A549 (cell line): ENCODE results near the gene TULP1. TPM values are rescaled to one million over a fixed set of nuclear protein-coding genes. Genes with fewer than 3 reads are reported as not detected.

ENCODE experiments used
- ATAC-seq, 2 experiments: fragments of 200-7000 bp in 1 of 2; fragments of >200 bp in 1 of 2; cut with Nextera tagmentation in 1 of 2; cut with Tn5 transposase in 1 of 2; 3 replicates each; pipeline versions ENCODE4 v1.8.0 to v1.9.1; 2018 to 2020; ENCODE audit warnings: mild to moderate bottlenecking in 1 of 2, moderate library complexity in 1 of 2
- CTCF ChIA-PET: fragments of 300-600 bp; sonication (Branson Sonifier 250); formaldehyde crosslinking; extraction: SDS; loops from one replicate; lab custom pipeline; 2021; ENCODE audit warnings: antibody characterized with exemption, inconsistent platforms; lab: Yijun Ruan, JAX
- POLR2A ChIA-PET: fragments of 350-600 bp; formaldehyde crosslinking; extraction: SDS; loops from one replicate; lab custom pipeline; 2021; ENCODE audit warnings: antibody characterized with exemption, inconsistent platforms; lab: Yijun Ruan, JAX
- DNase-seq, 2 experiments: peaks; one replicate each; pipeline versions ENCODE4 v3.0.0 to v3.0.0-alpha.2; 2011 to 2016; ENCODE audit warnings: low read depth in 1 of 2, low spot score in 1 of 2
- FAIRE-seq: peaks from 2 replicates; lab custom pipeline; 2011; peaks lifted over from hg19 to GRCh38; lab: Jason Lieb, UNC
- H3K27ac ChIP-seq, 2 experiments: fragments of >200 bp; sonication (Bioruptor Twin); formaldehyde crosslinking; 3 replicates each; pipeline ENCODE4 v1.5.1; 2016 to 2017
- H3K4me1 ChIP-seq: fragments of >200 bp; sonication (Bioruptor Twin); formaldehyde crosslinking; 3 replicates; pipeline ENCODE4 v1.6.1; 2016
- H3K4me2 ChIP-seq: fragments of >200 bp; sonication (Bioruptor Twin); formaldehyde crosslinking; 3 replicates; pipeline ENCODE4 v1.6.1; 2016
- H3K4me3 ChIP-seq: fragments of >200 bp; sonication (Bioruptor Twin); formaldehyde crosslinking; 3 replicates; pipeline ENCODE4 v1.5.1; 2016
- H3K9me3 ChIP-seq: fragments of >200 bp; sonication (Bioruptor Twin); formaldehyde crosslinking; 3 replicates; pipeline ENCODE4 v1.6.1; 2016
- ATOH8 ChIP-seq: fragments of 250-450 bp; sonication (Bioruptor Pico); IDR thresholded peaks from 2 replicates; pipeline ENCODE4 v1.5.0; 2020; ENCODE audit warnings: low read depth, mild to moderate bottlenecking, moderate library complexity
- BHLHE40 ChIP-seq: IDR thresholded peaks from 2 replicates; pipeline ENCODE4 v1.6.1; 2012; ENCODE audit warnings: low read depth, low read length, inconsistent platforms
- CHD2 ChIP-seq: fragments of 150-350 bp; IDR thresholded peaks from 2 replicates; pipeline ENCODE4 v1.6.1; 2014; ENCODE audit warnings: low read length; ENCODE audit not compliant: partially characterized antibody
- E2F6 ChIP-seq: IDR thresholded peaks from 2 replicates; pipeline ENCODE4 v1.6.1; 2012; ENCODE audit warnings: low read depth, borderline replicate concordance
- EP300 ChIP-seq, 2 experiments: fragments of >200 bp; sonication (Bioruptor Twin); formaldehyde crosslinking; IDR thresholded peaks; 2 replicates in 1 of 2; 3 replicates in 1 of 2; pipeline ENCODE4 v1.6.1; 2016 to 2017
- FOSB ChIP-seq: fragments of 250-450 bp; sonication (Bioruptor Pico); IDR thresholded peaks from 2 replicates; pipeline ENCODE4 v1.5.0; 2020; ENCODE audit warnings: mild to moderate bottlenecking, moderate library complexity
- FOSL2 ChIP-seq, 2 experiments: fragments of 450-650 bp in 1 of 2; fragments of >200 bp in 1 of 2; sonication (Bioruptor Twin) in 1 of 2; formaldehyde crosslinking; IDR thresholded peaks; 2 replicates each; pipeline versions ENCODE4 v1.5.0 to v1.6.1; 2016 to 2020; ENCODE audit warnings: mild to moderate bottlenecking in 1 of 2, moderate library complexity in 1 of 2
- GATA3 ChIP-seq: IDR thresholded peaks from 2 replicates; pipeline ENCODE4 v1.6.1; 2012; ENCODE audit warnings: borderline replicate concordance
- HDAC2 ChIP-seq: fragments of 200-600 bp; sonication (generic); IDR thresholded peaks from 2 replicates; pipeline ENCODE4 v1.6.1; 2016
- HOXA7 ChIP-seq: fragments of 250-450 bp; sonication (Bioruptor Pico); IDR thresholded peaks from 2 replicates; pipeline ENCODE4 v1.5.0; 2020; ENCODE audit warnings: mild to moderate bottlenecking, moderate library complexity
- HOXB13 ChIP-seq: fragments of 250-450 bp; sonication (Bioruptor Pico); IDR thresholded peaks from 2 replicates; pipeline ENCODE4 v1.5.0; 2020; ENCODE audit warnings: low read depth, mild to moderate bottlenecking, moderate library complexity
- KDM1A ChIP-seq: fragments of 200-600 bp; sonication (generic); IDR thresholded peaks from 2 replicates; pipeline ENCODE4 v1.6.1; 2016; ENCODE audit warnings: low read depth, mild to moderate bottlenecking
- KDM5A ChIP-seq: fragments of 200-600 bp; sonication (generic); IDR thresholded peaks from 2 replicates; pipeline ENCODE4 v1.6.1; 2016; ENCODE audit warnings: antibody characterized with exemption, mild to moderate bottlenecking
- MAFK ChIP-seq: fragments of 450-650 bp; IDR thresholded peaks from 2 replicates; pipeline ENCODE4 v1.6.1; 2014; ENCODE audit not compliant: partially characterized antibody
- MAZ ChIP-seq: fragments of 150-350 bp; IDR thresholded peaks from 2 replicates; pipeline ENCODE4 v1.6.1; 2014; ENCODE audit warnings: antibody characterized with exemption, low read depth, low read length, borderline replicate concordance
- NFE2L2 ChIP-seq: fragments of 150-350 bp; conservative IDR thresholded peaks from 2 replicates; pipeline ENCODE4 v1.6.1; 2014; ENCODE audit warnings: low read length
- NR3C1 ChIP-seq: fragments of >200 bp; sonication (Bioruptor Twin); formaldehyde crosslinking; IDR thresholded peaks from 3 replicates; pipeline ENCODE4 v1.6.1; 2017
- POLR2A ChIP-seq: IDR thresholded peaks from 2 replicates; pipeline ENCODE4 v1.6.1; 2012; ENCODE audit warnings: mild to moderate bottlenecking, low read length
- RAD21 ChIP-seq, 2 experiments: fragments of >200 bp in 1 of 2; sonication (Bioruptor Twin) in 1 of 2; formaldehyde crosslinking in 1 of 2; IDR thresholded peaks in 1 of 2; conservative IDR thresholded peaks in 1 of 2; 2 replicates in 1 of 2; 3 replicates in 1 of 2; pipeline ENCODE4 v1.6.1; 2012 to 2018; ENCODE audit warnings: inconsistent platforms in 1 of 2
- RARB ChIP-seq: fragments of 250-450 bp; sonication (Bioruptor Pico); IDR thresholded peaks from 2 replicates; pipeline ENCODE4 v1.8.0; 2021; ENCODE audit warnings: mild to moderate bottlenecking, moderate library complexity
- RFX5 ChIP-seq: fragments of 450-650 bp; IDR thresholded peaks from 2 replicates; pipeline ENCODE4 v1.7.1; 2014; ENCODE audit warnings: antibody characterized with exemption, mild to moderate bottlenecking, moderate library complexity
- TP53 ChIP-seq: fragments of 250-450 bp; sonication (Bioruptor Pico); IDR thresholded peaks from 2 replicates; pipeline ENCODE4 v1.5.0; 2021; ENCODE audit warnings: mild to moderate bottlenecking, moderate library complexity
- ZFP36 ChIP-seq: fragments of 450-650 bp; IDR thresholded peaks from 2 replicates; pipeline ENCODE4 v1.6.1; 2014; ENCODE audit warnings: borderline replicate concordance; ENCODE audit not compliant: partially characterized antibody
- ZNF302 ChIP-seq: fragments of 250-450 bp; sonication (Bioruptor Pico); IDR thresholded peaks from 2 replicates; pipeline ENCODE4 v1.9.0; 2021; ENCODE audit warnings: inconsistent platforms, mild to moderate bottlenecking, moderate library complexity
- ZSCAN20 ChIP-seq: fragments of 250-450 bp; sonication (Bioruptor Pico); IDR thresholded peaks from 2 replicates; pipeline ENCODE4 v1.8.0; 2022; ENCODE audit warnings: mild to moderate bottlenecking, moderate library complexity
- WGBS: methylation state at CpG from one replicate; pipeline ENCODE4 v1.1.6; 2017; ENCODE audit errors: missing lambda C conversion rate; 5-methylcytosine and 5-hydroxymethylcytosine counted together
- polyA plus RNA-seq, 4 experiments: library from polyadenylated mRNA; depleted of rRNA in 3 of 4; stranded (reverse); fragments of >200 nt; fragmentation: RNase III in 1 of 4; extraction: RNeasy Plus Mini Kit Qiagen cat#74134 plus additional on column Dnase treatment in 1 of 4; gene quantifications; 2 replicates in 3 of 4; 3 replicates in 1 of 4; pipeline ENCODE4 v1.2.3, GENCODE V29; 2011 to 2017
- TF ChIP-seq, protein P1 (sequence below): IDR thresholded peaks from 2 replicates; pipeline ENCODE4 v1.6.1; 2012
- TF ChIP-seq, protein P2 (sequence below): IDR thresholded peaks from 2 replicates; pipeline ENCODE4 v1.6.1; 2012
- TF ChIP-seq, protein P3 (sequence below): fragments of 150-350 bp; IDR thresholded peaks from 2 replicates; pipeline ENCODE4 v1.6.1; 2014; ENCODE audit warnings: low read depth, mild to moderate bottlenecking, low read length

TULP1 gene
- polyA plus RNA-seq, 2 of the 4 experiments (the other 2 are of a cell fraction) = not detected

GRCh38 chr6:35465646-35466045, 47.0 kb downstream of the TULP1 start:
- DNase-seq (no peak), ATAC-seq (no peak), FAIRE-seq (no peak)
- ChIA-PET POLR2A (no interaction called here), CTCF (interaction anchor here (0.9 to 5.3 kb wide), 6 partner anchors 10 to 271 kb away, joined by 3 to 48 read pairs (median 8); partner anchors contain the start of genes ARMC12, FANCE and PPARD)
- Histone ChIP-seq H3K4me3 (no peak overlapping the region), H3K27ac (no peak overlapping the region), H3K4me1 (peaks cover 12% of the 10 kb centered on the region), H3K9me3 (no peaks in the 10 kb centered on the region), H3K4me2 (no peak overlapping the region)
- WGBS = 93% methylated on average over 1 of the region's 1 CpG
- TF ChIP-seq, protein P1, sequence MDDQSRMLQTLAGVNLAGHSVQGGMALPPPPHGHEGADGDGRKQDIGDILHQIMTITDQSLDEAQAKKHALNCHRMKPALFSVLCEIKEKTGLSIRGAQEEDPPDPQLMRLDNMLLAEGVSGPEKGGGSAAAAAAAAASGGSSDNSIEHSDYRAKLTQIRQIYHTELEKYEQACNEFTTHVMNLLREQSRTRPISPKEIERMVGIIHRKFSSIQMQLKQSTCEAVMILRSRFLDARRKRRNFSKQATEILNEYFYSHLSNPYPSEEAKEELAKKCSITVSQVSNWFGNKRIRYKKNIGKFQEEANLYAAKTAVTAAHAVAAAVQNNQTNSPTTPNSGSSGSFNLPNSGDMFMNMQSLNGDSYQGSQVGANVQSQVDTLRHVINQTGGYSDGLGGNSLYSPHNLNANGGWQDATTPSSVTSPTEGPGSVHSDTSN = no peak
- no peak for TF ChIP-seq HOXA7 (CRISPR knock-in tag)
- TF ChIP-seq, all 56 proteins: peak for 0

GRCh38 chr6:35463292-35463691, 49.4 kb downstream of the TULP1 start:
- DNase-seq (no peak), FAIRE-seq (no peak), ATAC-seq (no peak)
- WGBS = 90% methylated on average over 4 of the region's 4 CpGs
- Histone ChIP-seq H3K4me2 (no peak overlapping the region), H3K4me3 (no peak overlapping the region), H3K9me3 (no peaks in the 10 kb centered on the region), H3K27ac (no peak overlapping the region), H3K4me1 (peaks cover 4% of the 10 kb centered on the region; the same call in 2 of the 3 replicates)
- POLR2A ChIA-PET = interaction anchor here (0.6 kb wide), 1 partner anchor 117 kb away, joined by 3 read pairs; no protein-coding TSS in a partner anchor
- CTCF ChIA-PET = interaction anchor here (1.4 to 1.5 kb wide), 2 partner anchors 10 to 14 kb away, joined by 3 to 4 read pairs; no protein-coding TSS in a partner anchor
- TF ChIP-seq KDM5A (no peak), NR3C1 (no peak), RARB (CRISPR knock-in tag) (no peak), CHD2 (no peak)

- no peaks in the 10 kb centered on the region for H3K9me3 ChIP-seq
- DNase-seq = no peak
- H3K4me2 ChIP-seq = no peak overlapping the region
- no peak overlapping the region for H3K27ac ChIP-seq
- no peak overlapping the region for H3K4me3 ChIP-seq
- TF ChIP-seq HDAC2 = no peak
- no peak for TF ChIP-seq GATA3
- TF ChIP-seq ZFP36 = no peak
- no peak for TF ChIP-seq ZNF302 (CRISPR knock-in tag)
- TF ChIP-seq NR3C1 = no peak
- no peak for TF ChIP-seq RARB (CRISPR knock-in tag)
- TF ChIP-seq, protein P2, sequence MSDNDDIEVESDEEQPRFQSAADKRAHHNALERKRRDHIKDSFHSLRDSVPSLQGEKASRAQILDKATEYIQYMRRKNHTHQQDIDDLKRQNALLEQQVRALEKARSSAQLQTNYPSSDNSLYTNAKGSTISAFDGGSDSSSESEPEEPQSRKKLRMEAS = no peak
- TF ChIP-seq, protein P3, sequence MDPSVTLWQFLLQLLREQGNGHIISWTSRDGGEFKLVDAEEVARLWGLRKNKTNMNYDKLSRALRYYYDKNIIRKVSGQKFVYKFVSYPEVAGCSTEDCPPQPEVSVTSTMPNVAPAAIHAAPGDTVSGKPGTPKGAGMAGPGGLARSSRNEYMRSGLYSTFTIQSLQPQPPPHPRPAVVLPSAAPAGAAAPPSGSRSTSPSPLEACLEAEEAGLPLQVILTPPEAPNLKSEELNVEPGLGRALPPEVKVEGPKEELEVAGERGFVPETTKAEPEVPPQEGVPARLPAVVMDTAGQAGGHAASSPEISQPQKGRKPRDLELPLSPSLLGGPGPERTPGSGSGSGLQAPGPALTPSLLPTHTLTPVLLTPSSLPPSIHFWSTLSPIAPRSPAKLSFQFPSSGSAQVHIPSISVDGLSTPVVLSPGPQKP = no peak
- no peak for TF ChIP-seq HOXB13
- TF ChIP-seq MAZ = no peak
- TF ChIP-seq, all 56 proteins: peak for 0
- ATAC-seq = no peak
- no peaks in the 10 kb centered on the region for H3K4me1 ChIP-seq
- POLR2A ChIA-PET = no interaction called here
- 85% methylated on average over 3 of the region's 3 CpGs for WGBS
- FAIRE-seq = no peak
- CTCF ChIA-PET = no interaction called here
Measured at GRCh38 chr6:35461270-35461669, 51.4 kb downstream of the TULP1 start.

DNA sequence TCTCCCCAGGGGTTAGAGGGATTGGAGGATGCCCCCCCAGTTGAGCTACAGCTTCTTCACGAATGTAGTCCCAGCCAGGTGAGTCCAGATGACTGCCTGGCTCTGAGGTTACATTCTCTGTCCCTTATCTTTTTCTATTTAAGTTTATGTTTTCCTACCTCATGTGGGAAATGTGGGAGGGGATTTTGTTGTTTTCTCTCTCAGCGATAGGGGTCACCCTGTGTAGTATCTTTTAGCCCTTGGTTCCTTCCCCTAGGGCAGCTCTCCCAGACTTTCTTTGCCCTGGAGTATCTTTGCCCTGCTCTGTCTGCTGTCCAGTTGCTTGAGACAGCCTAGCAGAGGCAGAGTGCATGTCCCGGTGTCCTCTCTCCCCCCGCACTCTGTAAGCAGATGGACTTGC, 54.8 kb downstream of the TULP1 start:
- FAIRE-seq = no peak
- POLR2A ChIA-PET = no interaction called here
- 85% methylated on average over 2 of the region's 4 CpGs for WGBS
- no peaks in the 10 kb centered on the region for H3K9me3 ChIP-seq
- no peak for ATAC-seq
- no peak overlapping the region for H3K4me2 ChIP-seq
- no peaks in the 10 kb centered on the region for H3K4me1 ChIP-seq
- no peak overlapping the region for H3K27ac ChIP-seq
- TF ChIP-seq MAFK (no peak), KDM1A (no peak), RFX5 (no peak), ZSCAN20 (CRISPR knock-in tag) (no peak), HDAC2 (no peak), NFE2L2 (no peak), RAD21 (conservative IDR thresholded peaks at IDR 0.05 in 1 of 2, IDR thresholded peaks at IDR 0.05 in 1 of 2) (no peak), ATOH8 (CRISPR knock-in tag) (no peak), BHLHE40 (no peak), KDM5A (no peak), CHD2 (no peak), POLR2A (no peak), MAZ (no peak), E2F6 (no peak), FOSB (no peak), TP53 (no peak), ZNF302 (CRISPR knock-in tag) (no peak), FOSL2 (IDR thresholded peaks at IDR 0.05) (no peak), FOSL2 (CRISPR knock-in tag; IDR thresholded peaks at IDR 0.05) (no peak), EP300 (IDR thresholded peaks at IDR 0.05) (no peak)
- TF ChIP-seq, protein P2 = no peak
- TF ChIP-seq, all 56 proteins: peak for 0
- CTCF ChIA-PET = interaction anchor here (1.1 to 8.0 kb wide), 3 partner anchors 9 to 116 kb away, joined by 4 to 48 read pairs (median 8); partner anchors contain the start of genes PPARD and RPL10A
- no peak for DNase-seq
- no peak overlapping the region for H3K4me3 ChIP-seq
